ENCODE results near the gene FHOD3. TPM values are rescaled to one million over a fixed set of nuclear protein-coding genes. Genes with fewer than 3 reads are reported as not detected.

The FHOD3 gene
- total RNA-seq, 4 donors from 2014 or later: 24.1 to 51.4 (median 33.8) TPM

DNA sequence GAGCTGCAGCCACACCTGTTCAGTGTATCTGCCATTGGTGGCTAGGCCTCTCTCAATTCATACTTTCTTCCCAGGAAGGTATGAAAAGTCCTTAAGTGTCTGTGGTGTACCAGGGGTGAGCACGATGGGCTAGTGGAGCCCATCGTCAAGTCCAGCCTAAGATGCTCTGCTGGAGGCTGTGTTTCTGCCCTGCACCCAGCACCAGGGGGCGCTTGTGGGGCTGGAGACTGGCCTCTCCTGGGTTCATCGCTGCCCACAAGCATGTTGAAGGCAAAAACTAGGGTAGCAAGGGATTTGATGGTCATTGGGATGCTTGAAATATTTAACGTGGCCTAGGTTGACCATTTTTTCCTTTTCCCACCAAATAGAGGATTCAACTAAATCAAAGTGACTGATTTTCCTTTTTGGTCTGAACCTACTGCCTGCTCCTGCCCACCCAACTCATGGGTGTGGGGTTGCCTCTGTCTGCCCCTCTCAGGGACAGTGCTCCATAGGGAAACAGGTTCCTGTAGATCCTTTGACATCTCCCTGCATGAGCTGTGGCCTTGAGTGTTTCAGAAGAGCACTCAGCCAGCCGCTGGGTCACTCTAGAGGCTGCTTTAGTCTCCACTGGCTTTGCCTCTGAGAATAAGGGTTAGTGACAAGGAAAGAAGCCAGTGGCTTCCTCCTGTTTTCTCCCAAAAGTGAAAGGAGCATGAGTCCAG, 472.2 kb downstream of the FHOD3 start:
- H3K9me3 ChIP-seq: peaks cover 0 to 5% (median 0%) of the 10 kb centered on the region in 4 donors
- H3K36me3 ChIP-seq: peaks cover 0 to 22% (median 3%) of the 10 kb centered on the region in 4 donors
- H3K27ac ChIP-seq (replicated peaks in 1 of 4): no peak overlapping the region
- H3K27me3 ChIP-seq: no peaks in the 10 kb centered on the region
- 90% methylated on average over 3 of the region's 6 CpGs for WGBS
- intact Hi-C loops (cut with DNase I): no loop called here
- DNase-seq (ENCODE audit: extremely low spot score): peak; percentile 74
- no peak for TF ChIP-seq POLR2A (IDR thresholded peaks at IDR 0.05; ENCODE audit: low read depth)
- TF ChIP-seq, protein P1, sequence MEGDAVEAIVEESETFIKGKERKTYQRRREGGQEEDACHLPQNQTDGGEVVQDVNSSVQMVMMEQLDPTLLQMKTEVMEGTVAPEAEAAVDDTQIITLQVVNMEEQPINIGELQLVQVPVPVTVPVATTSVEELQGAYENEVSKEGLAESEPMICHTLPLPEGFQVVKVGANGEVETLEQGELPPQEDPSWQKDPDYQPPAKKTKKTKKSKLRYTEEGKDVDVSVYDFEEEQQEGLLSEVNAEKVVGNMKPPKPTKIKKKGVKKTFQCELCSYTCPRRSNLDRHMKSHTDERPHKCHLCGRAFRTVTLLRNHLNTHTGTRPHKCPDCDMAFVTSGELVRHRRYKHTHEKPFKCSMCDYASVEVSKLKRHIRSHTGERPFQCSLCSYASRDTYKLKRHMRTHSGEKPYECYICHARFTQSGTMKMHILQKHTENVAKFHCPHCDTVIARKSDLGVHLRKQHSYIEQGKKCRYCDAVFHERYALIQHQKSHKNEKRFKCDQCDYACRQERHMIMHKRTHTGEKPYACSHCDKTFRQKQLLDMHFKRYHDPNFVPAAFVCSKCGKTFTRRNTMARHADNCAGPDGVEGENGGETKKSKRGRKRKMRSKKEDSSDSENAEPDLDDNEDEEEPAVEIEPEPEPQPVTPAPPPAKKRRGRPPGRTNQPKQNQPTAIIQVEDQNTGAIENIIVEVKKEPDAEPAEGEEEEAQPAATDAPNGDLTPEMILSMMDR (IDR thresholded peaks at IDR 0.05): peak in 1 of 3 experiments; percentile 31
- no peak overlapping the region for H3K4me3 ChIP-seq
- no peaks in the 10 kb centered on the region for H3K4me1 ChIP-seq

DNA sequence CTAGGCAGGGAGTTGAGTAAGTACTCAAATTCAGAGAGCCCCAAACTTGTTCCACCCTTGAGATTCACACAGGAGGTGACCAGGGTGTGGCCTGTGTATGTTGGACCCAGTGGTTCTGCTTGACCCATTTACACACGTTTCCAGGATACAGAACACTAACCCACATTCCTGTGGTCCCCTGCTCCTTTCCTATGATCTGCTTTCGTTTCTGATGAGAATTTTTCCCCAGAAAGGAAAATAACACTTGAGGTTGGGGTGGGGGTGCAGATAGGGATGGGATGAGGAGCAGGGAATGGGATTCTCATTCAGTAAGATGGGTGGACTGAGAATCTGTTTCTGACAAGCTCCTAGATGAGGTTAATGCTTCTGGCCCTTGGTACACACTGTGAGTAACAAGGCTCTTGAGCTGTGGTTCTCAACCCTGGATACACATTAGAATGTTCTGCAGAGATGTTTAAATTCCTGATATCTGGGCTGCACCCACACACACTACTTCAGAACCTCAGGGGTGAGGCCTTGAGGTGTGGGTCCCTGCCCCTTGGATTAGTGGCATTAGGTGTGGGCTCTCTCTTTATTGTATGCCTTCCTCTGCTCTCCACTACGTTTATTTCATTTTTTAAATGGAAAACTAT, 472.9 kb downstream of the FHOD3 start:
- DNase-seq (ENCODE audit: extremely low spot score): no peak
- no peaks in the 10 kb centered on the region for H3K9me3 ChIP-seq
- no peak overlapping the region for H3K4me3 ChIP-seq
- H3K4me1 ChIP-seq: no peaks in the 10 kb centered on the region
- WGBS: 91% methylated on average over 3 of the region's 3 CpGs
- H3K27me3 ChIP-seq: no peaks in the 10 kb centered on the region
- peaks cover 0 to 22% (median 3%) of the 10 kb centered on the region in 4 donors for H3K36me3 ChIP-seq
- H3K27ac ChIP-seq (replicated peaks in 1 of 4): no peak overlapping the region
- intact Hi-C loops (cut with DNase I): no loop called here
- TF ChIP-seq, protein P1 (IDR thresholded peaks at IDR 0.05): no peak
- TF ChIP-seq EP300 (IDR thresholded peaks at IDR 0.05) (no peak), POLR2AphosphoS5 (IDR thresholded peaks at IDR 0.05) (no peak), POLR2A (IDR thresholded peaks at IDR 0.05; ENCODE audit: low read depth) (no peak)

DNA sequence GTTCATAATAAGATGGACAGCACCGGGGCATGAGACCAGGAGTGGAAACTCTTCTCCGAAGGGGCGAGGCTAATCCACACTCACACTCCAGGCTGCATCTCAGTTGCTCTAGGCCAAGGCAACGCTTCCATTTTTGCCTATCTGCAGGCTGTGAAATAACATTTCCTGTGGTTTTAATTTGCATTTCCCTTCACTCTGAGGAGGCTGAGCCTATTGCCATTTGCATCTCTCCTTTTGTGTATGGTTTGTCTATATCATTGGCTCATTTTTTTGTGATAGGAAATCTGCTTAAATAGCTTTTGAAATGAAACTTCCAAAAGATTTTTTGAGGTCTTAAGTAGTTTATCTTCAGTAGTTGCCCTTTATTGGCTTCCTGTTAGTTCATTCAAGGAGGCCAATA, 473.7 kb downstream of the FHOD3 start:
- TF ChIP-seq POLR2A (IDR thresholded peaks at IDR 0.05; ENCODE audit: low read depth) (no peak), POLR2AphosphoS5 (IDR thresholded peaks at IDR 0.05) (no peak), EP300 (IDR thresholded peaks at IDR 0.05) (no peak)
- TF ChIP-seq, protein P1 (IDR thresholded peaks at IDR 0.05): no peak
- peaks cover 0 to 5% (median 0%) of the 10 kb centered on the region in 4 donors for H3K4me1 ChIP-seq
- H3K9me3 ChIP-seq: no peaks in the 10 kb centered on the region
- peaks cover 0 to 29% (median 3%) of the 10 kb centered on the region in 4 donors for H3K36me3 ChIP-seq
- H3K27me3 ChIP-seq: no peaks in the 10 kb centered on the region
- DNase-seq (ENCODE audit: extremely low spot score): no peak
- intact Hi-C loops (cut with DNase I): no loop called here
- no peak overlapping the region for H3K4me3 ChIP-seq
- 92% methylated on average over 4 of the region's 4 CpGs for WGBS
- no peak overlapping the region for H3K27ac ChIP-seq (replicated peaks in 1 of 4)

DNA sequence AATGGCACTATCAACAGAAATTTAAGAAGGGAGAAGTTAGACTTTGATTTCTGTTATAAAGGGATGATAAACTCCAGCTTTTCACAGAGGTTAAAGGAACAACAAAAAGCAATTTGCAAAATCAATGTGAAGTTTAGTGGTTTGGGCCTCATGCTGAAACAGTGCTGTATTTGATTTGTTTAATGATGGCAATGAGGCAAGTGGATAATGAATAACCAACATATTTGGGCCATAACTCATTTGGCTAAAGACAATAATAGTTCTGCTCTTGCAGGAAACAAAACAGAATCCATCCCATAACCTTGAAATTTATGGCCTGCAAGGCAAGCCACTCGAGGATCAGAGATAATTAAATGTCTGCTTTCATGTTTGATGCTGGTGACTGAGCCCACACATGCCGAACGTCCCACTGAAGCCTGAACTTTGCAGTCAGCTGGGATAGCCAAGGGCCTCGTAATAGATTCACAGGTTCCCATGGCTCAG, 474.8 kb downstream of the FHOD3 start:
- 79% methylated on average over 4 of the region's 4 CpGs for WGBS

More for the DNA sequence above, 474.8 kb downstream of the FHOD3 start:
- Histone ChIP-seq H3K4me1 (peaks cover 0 to 9% (median 0%) of the 10 kb centered on the region in 4 donors), H3K36me3 (peaks cover 0 to 29% (median 3%) of the 10 kb centered on the region in 4 donors), H3K27ac (replicated peaks in 1 of 4) (no peak overlapping the region), H3K4me3 (no peak overlapping the region), H3K27me3 (no peaks in the 10 kb centered on the region), H3K9me3 (no peaks in the 10 kb centered on the region)
- intact Hi-C loops (cut with DNase I): no loop called here
- DNase-seq (ENCODE audit: extremely low spot score): no peak
- no peak for TF ChIP-seq EP300 (IDR thresholded peaks at IDR 0.05)
- TF ChIP-seq, protein P1 (IDR thresholded peaks at IDR 0.05): no peak
- TF ChIP-seq POLR2AphosphoS5 (IDR thresholded peaks at IDR 0.05): no peak
- TF ChIP-seq POLR2A (IDR thresholded peaks at IDR 0.05; ENCODE audit: low read depth): no peak

Measured in esophagus muscularis mucosa (tissue), 4 donors.